NCI-H1417 treated with DMSO at 0.1 percent for 48 hours (cell line): Measurements from ENCODE around the gene OSCP1.
A peak's percentile ranks its signal among the peaks of the same experiment; 100 is the strongest.
"Not testable (repeated sequence)": the region's sequence is repeated elsewhere in the genome, so short reads cannot be mapped to it uniquely, and the experiment has no call there.

Source experiments
- DNase-seq: peaks from one replicate; lab custom pipeline; 2025; lab: John Stamatoyannopoulos, UW

OSCP1 gene

GRCh38 chr1:36450270-36450918 lies at the start of gene OSCP1:
Gene OSCP1 (minus strand): TSS chr1:36450451. CDS start chr1:36450369, 82 bp downstream.
- peak; percentile 81 for DNase-seq

GRCh38 chr1:36497207-36497606 lies 47.0 kb upstream of the OSCP1 start:
- no peak for DNase-seq

DNA sequence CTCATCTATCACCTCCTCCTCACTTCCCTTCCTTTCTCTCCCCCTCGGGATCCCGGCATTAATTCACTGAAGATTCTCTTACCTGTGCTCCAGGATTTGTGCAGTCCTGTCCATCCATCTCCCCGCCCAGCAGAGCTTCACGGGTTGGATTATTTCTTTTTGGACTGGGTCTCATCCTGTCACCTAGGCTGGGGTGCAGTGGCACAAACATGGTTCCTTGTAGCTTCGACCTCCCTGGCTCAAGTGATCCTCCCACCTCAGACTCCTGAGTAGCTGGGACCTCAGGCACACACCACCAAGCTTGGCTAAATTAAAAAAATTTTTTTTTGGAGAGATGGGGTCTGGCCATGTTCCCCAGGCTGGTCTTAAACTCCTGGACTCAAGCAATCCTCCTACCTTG lies 44.7 kb upstream of the OSCP1 start:
- DNase-seq = no peak

- no peak for DNase-seq
Observed at GRCh38 chr1:36493524-36493923, 43.3 kb upstream of the OSCP1 start.

GRCh38 chr1:36492491-36492890 lies 42.2 kb upstream of the OSCP1 start:
- DNase-seq = no peak

- DNase-seq = not testable (repeated sequence)
Observed at GRCh38 chr1:36489258-36490051, 39.2 kb upstream of the OSCP1 start.

DNA sequence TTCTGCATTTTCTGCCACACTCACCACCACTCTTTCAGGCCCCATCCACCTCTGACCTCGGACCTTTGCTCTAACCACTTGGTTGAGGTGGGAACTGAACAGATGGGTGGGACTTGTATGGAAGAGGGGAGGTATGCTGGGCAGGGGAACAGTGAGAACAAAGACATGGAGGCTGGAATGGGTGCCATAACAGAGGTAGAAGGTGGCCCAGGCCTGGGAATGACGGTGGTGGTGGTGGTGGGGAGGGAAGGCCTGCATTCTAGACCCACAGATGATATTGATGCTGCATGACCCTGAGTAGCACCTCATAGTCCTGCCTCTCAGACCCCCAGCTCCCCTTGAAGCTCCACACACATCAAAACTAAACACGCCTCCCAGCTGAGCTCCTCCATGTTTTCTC lies 37.7 kb upstream of the OSCP1 start:
- no peak for DNase-seq

DNA sequence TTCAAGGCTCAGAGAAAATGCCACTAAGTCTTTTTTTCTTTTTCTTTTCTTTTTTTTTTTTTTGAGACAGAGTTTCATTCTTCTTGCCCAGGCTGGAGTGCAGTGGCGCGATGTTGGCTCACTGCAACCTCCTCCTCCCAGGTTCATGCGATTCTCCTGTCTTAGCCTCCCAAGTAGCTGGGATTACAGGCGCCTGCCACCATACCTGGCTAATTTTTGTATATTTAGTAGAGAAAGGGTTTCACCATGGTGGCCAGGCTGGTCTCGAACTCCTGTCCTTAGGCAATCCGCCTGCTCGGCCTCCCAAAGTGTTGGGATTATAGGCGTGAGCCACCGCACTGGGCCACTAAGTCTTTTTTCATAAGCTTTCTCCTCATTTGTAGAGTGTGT lies 37.1 kb upstream of the OSCP1 start:
- not testable (repeated sequence) for DNase-seq

DNA sequence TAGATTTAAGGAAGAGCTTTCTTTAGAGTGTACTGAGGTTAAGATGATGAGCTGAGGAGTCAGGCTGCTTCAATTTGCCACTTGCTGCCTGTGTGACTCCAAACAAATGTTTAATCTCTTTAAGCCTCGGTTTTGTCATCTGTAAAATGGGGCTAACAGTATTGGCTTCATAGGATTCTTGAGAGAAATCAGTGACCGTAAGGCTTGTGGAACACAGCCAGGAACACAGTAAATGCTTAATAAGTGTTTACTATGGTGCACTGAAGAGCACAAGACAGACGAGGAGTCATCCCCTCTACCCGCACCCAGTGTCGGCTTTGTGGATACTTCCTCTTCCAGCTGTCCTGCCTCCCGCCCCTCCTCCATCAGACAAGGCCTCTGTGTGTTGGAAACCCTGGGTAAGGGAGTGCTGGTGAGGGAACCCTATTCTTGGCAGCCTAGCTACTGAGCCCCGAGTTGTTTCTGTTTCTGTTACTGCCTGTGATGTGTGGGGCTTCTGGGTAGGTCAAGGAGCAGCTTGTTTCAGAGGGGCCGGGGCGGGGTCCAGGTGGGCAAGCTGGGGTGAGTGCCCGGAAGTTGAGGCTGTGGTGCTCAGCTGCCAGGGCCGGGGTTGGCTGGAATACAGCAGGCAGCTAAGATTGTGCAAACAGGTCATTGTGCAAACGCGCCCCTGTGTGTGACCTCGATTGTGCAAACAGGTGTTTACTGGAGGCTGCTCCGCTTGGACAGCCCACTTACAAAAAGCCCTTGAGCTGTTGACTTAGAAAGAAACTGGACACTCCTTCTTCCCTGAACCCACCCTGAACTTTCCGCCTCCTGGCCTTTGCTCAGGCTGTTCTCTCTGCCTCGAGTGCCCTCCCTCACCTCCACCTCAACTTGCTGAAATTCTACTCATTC lies 36.4 kb upstream of the OSCP1 start:
- no peak for DNase-seq

DNA sequence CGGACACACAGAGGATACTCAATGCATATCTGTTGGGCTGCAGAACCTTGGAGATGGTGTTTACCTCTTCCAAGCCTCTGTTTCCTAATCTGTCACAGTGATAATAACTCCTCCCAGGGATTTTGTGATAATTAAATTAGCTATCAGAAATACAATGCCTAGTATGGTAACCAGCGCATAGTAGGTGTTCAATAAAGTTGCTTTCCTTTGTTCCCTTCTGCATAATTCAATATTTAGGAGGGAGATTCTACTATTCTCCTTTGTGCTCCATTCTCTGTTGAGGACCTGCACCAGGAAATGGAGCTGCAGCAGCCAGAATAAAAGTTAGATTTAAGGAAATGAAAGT lies 35.8 kb upstream of the OSCP1 start:
- no peak for DNase-seq

- no peak for DNase-seq
Observed at GRCh38 chr1:36484099-36484498, 33.8 kb upstream of the OSCP1 start.

GRCh38 chr1:36482724-36483388 lies 32.6 kb upstream of the OSCP1 start, which contains the start of gene CSF3R:
Gene CSF3R (minus strand): TSS chr1:36482913. CDS start chr1:36479496, 3,417 bp downstream.
- no peak for DNase-seq

DNA sequence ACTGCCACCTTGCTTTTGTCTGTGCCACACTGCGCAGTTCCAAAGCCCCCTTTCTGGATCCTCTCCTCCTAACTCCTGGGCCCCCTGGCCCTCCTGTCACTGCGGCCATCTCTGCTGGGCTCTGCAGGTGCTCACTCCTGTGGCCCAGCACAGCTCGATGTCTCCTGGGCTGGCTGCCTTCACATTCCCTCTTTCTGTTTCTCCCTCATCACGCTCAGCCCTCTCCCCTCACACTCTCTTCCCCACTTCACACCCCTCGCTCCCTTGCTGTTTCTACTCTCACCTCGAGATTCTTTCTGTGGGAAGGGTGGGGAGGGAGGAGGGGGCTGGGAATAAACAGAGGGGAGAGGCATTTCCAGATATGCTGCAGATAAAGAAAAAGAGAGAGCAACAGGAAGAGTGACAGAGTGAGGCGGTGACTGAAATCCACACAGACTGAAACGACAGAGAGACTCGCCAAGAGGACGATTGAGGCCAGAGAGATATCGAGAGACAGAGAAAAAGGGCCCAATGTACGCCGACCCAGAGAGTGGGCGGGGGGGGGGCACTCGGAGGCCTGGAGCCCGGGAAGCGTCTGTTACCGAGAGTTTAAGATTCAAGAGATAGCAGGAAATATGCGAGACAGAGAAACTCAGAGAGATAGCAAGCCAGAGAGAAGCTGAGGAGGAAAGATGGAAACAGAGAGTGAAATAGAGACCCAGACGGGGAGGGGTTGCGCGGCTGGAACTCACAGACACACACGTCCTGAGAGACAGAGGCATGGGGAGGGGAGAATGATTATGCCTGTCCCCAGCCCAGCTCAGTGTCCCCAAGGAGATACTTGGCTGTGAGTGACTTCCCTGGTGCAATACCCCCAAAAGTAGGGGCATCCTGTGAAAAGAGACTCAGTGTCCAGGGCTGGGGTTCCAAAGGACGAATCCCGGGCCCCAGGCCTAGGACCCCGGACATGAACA lies 31.8 kb upstream of the OSCP1 start:
- no peak for DNase-seq

DNA sequence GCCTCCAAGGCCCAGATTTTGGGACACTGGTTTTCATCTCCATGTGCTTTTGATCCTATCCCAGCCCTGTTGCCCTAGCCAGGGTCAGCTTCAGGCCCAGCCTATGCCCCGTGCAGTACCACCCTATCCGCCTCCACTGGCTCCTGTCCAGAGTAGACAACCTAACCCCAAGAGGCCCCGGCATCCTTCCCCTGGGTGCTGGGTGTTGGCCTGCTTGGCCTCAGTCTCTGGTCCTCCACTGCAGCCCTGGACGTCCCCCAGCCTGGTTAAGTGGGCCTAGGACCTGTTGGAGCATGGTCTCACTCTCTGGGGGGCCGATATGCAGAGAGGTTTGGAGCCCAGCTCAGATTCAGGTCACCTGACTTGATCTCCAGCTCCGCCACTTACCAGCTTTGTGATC lies 30.8 kb upstream of the OSCP1 start:
- DNase-seq = no peak

DNA sequence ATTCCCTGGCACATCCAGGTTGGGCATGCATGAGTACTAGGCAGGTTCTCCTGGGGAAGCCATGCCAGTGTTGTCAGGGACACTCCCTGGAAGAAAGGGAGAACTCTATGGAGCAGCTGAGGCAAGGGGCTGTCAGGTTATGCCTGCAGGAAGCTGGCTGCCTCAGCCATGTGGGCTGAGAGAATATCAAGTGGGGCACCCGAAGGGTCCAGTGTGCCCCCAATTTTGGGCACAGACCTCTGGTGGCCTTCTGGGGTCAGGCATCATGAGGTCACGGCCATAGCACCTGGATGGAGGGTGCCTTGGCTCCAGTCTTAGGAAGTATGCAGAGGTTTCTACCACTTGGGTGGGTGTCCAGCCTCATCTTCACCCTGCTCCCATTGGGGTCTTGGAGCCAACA lies 29.9 kb upstream of the OSCP1 start:
- DNase-seq = no peak

DNA sequence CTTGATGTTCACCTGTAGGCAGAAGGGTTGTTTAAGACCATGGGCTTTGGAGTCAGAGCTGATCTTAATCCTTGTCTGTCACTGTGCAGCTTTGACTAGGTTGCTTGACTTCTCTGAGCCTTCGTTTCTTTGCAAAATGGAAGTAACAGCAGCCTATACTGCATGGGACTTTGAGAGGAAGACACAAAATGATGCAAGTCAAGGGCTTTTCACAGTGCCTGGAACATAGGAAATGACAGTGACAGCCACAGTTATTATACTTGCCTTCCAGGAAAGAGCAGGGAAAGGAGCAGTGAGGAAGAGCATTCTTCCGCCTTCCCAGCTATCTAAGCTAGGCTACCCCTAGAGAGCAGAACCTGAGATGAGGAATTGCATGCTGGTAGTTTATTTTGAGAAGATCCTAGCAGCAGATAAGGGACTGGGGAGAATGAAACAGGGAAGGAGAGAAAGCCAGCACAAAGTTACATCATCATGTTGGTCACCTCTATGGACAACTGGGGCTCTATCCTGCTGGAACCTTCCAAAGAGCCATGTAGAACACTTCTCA lies 29.3 kb upstream of the OSCP1 start:
- no peak for DNase-seq

DNA sequence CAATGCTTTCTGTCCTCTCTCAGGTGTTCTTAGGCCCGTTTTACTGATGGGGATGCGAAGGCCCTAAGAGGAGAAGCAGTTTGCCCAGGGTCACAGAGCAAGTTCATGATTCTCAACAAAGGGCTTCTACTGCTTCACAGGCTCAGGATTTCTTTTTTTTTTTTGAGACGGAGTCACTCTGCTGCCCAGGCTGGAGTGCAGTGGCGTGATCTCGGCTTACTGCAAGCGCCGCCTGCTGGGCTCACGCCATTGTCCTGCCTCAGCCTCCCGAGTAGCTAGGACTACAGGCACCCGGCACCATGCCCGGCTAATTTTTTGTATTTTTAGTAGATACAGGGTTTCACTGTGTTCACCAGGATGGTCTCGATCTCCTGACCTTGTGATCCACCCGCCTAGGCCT lies 27.4 kb upstream of the OSCP1 start:
- DNase-seq = not testable (repeated sequence)

- no peak for DNase-seq
Observed at GRCh38 chr1:36476945-36477344, 26.7 kb upstream of the OSCP1 start.

- DNase-seq = no peak
Observed at GRCh38 chr1:36475910-36476604, 25.8 kb upstream of the OSCP1 start.

- no peak for DNase-seq
Observed at GRCh38 chr1:36475341-36475740, 25.1 kb upstream of the OSCP1 start.
